ENCODE measurements around the gene PTTG1IP. TPM values are rescaled to one million over a fixed set of nuclear protein-coding genes. Genes with fewer than 3 reads are reported as not detected.

PTTG1IP gene
- total and polyA plus RNA-seq, 2 of the 4 experiments (the other 2 are of a cell fraction), result 167 to 194 TPM

- Histone ChIP-seq H4K5ac (ENCODE audit: low read depth, low read length) (no peak overlapping the region), H3K9me3 (ENCODE audit: control insufficient read depth, insufficient read depth, low read length) (no peaks in the 10 kb centered on the region), H3K14ac (replicated peaks; ENCODE audit: low read depth, low read length) (no peak overlapping the region), H3K4ac (ENCODE audit: low read depth, low read length) (no peak overlapping the region), H3K23ac (ENCODE audit: low read depth, low read length) (no peak overlapping the region), H2BK5ac (ENCODE audit: low read depth, low read length, poor library complexity, severe bottlenecking) (no peak overlapping the region), H2AK9ac (replicated peaks; ENCODE audit: low read depth, low read length, poor library complexity) (peak overlapping the region; percentile 61), H4K8ac (ENCODE audit: low read depth in 2 of 2, low read length in 2 of 2) (no peak overlapping the region), H2BK20ac (ENCODE audit: low read depth, low read length) (no peak overlapping the region), H3K36me3 (ENCODE audit: control insufficient read depth, insufficient read depth, low read length) (no peaks in the 10 kb centered on the region), H3K27ac (ENCODE audit: insufficient read depth, low read length) (no peak overlapping the region), H2AK5ac (ENCODE audit: low read depth, low read length) (no peak overlapping the region), H3K27me3 (ENCODE audit: control insufficient read depth, insufficient read depth, low read length) (peaks cover 76% of the 10 kb centered on the region), H3K9me1 (ENCODE audit: insufficient read depth, low read length) (no peaks in the 10 kb centered on the region), H3K4me3 (ENCODE audit: insufficient read depth, low read depth, low read length) (no peak overlapping the region), H2BK15ac (ENCODE audit: low read depth, low read length) (no peak overlapping the region), H4K20me1 (ENCODE audit: insufficient read depth, low read length) (0 out of 2 replicates have a peak, but pooled peaks cover 4% of the 10 kb centered on the region), H4K91ac (ENCODE audit: insufficient read depth, low read depth, low read length) (no peak overlapping the region), H3K9ac (ENCODE audit: low read depth, low read length) (no peak overlapping the region), H2AFZ (replicated peaks; ENCODE audit: low read length, poor library complexity) (peak overlapping the region; percentile 51), H2BK120ac (ENCODE audit: low read depth, low read length) (no peak overlapping the region), H3K4me2 (ENCODE audit: low read depth, low read length) (no peak overlapping the region), H3K79me1 (ENCODE audit: low read depth in 1 of 2, low read length in 2 of 2) (no peaks in the 10 kb centered on the region), H3K4me1 (ENCODE audit: control insufficient read depth, insufficient read depth, low read length) (no peaks in the 10 kb centered on the region), H3K18ac (ENCODE audit: low read depth, low read length) (no peak overlapping the region), H3K56ac (ENCODE audit: extremely low read depth, insufficient read depth, low read length) (no peak overlapping the region)
- DNase-seq (no peak), ATAC-seq (ENCODE audit: low read depth) (no peak)
- dilution Hi-C loops (cut with HindIII; ENCODE audit: low sequenced_read_pairs, unreplicated experiment) (no loop called here), in situ Hi-C loops (cut with MboI; ENCODE audit: low sequenced_read_pairs) (no loop called here), intact Hi-C loops (cut with micrococcal nuclease) (no loop called here)
- TF ChIP-seq MXI1 (IDR thresholded peaks at IDR 0.05; ENCODE audit: borderline replicate concordance, low read depth, low read length), result no peak
- TF ChIP-seq CEBPB (IDR thresholded peaks at IDR 0.05; ENCODE audit: low read depth, low read length), result no peak
- no peak for TF ChIP-seq FOS (IDR thresholded peaks at IDR 0.05; ENCODE audit: low read depth, low read length)
- no peak for TF ChIP-seq SMC3 (IDR thresholded peaks at IDR 0.05; ENCODE audit: low read depth, low read length)
- TF ChIP-seq, protein P1, sequence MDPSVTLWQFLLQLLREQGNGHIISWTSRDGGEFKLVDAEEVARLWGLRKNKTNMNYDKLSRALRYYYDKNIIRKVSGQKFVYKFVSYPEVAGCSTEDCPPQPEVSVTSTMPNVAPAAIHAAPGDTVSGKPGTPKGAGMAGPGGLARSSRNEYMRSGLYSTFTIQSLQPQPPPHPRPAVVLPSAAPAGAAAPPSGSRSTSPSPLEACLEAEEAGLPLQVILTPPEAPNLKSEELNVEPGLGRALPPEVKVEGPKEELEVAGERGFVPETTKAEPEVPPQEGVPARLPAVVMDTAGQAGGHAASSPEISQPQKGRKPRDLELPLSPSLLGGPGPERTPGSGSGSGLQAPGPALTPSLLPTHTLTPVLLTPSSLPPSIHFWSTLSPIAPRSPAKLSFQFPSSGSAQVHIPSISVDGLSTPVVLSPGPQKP (IDR thresholded peaks at IDR 0.05; ENCODE audit: borderline replicate concordance, low read depth, low read length), result no peak
- no peak for TF ChIP-seq POLR2A (IDR thresholded peaks at IDR 0.05; ENCODE audit: low read depth, low read length)
- no peak for TF ChIP-seq MAZ (IDR thresholded peaks at IDR 0.05; ENCODE audit: borderline replicate concordance, low read depth, low read length)
- TF ChIP-seq RAD21 (IDR thresholded peaks at IDR 0.05; ENCODE audit: low read length), result no peak
- no peak for TF ChIP-seq CHD1 (IDR thresholded peaks at IDR 0.05; ENCODE audit: low read depth, low read length)
- TF ChIP-seq, protein P2, sequence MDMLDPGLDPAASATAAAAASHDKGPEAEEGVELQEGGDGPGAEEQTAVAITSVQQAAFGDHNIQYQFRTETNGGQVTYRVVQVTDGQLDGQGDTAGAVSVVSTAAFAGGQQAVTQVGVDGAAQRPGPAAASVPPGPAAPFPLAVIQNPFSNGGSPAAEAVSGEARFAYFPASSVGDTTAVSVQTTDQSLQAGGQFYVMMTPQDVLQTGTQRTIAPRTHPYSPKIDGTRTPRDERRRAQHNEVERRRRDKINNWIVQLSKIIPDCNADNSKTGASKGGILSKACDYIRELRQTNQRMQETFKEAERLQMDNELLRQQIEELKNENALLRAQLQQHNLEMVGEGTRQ (IDR thresholded peaks at IDR 0.05; ENCODE audit: low read depth, low read length), result no peak
- TF ChIP-seq RFX5 (IDR thresholded peaks at IDR 0.05; ENCODE audit: low read depth, low read length), result no peak
- ChIA-PET CTCF (no interaction called here), POLR2A (ENCODE audit: unreplicated experiment) (no interaction called here)
- BruUV-seq (replicated peaks), result no TSS peak
- WGBS, 2 experiments (ENCODE audit: extremely low coverage in 2 of 2, insufficient read length in 1 of 2), result 84% methylated on average over 16 of the region's 25 CpGs; no CpG with 5 or more reads in 1 of the 2 experiments
These were observed 23.2 kb upstream of the PTTG1IP start for GRCh38 chr21:44896561-44897286.

Data from IMR-90 (cell line).